ENCODE results near the gene BTG1.

The BTG1 gene

DNA sequence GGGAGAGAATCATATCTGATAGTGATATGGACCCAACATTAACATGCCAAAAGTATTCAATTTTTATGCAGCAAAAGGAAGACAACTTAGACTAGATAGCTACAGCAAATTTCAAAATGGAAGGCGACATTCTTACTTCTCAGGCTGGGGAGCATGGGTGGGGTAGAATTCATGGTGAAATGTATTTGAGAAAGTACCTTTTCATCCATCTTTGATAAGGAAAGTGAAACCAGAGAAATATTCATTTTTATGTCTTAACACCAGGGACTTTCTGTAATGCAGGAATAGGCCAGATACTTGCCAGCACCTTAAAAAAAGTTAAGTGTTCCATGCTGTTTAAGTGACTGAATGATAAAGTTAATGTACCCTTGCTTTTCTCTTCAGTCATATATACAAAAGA lies 13.4 kb downstream of the BTG1 start:
- DNase-seq, result no peak

DNA sequence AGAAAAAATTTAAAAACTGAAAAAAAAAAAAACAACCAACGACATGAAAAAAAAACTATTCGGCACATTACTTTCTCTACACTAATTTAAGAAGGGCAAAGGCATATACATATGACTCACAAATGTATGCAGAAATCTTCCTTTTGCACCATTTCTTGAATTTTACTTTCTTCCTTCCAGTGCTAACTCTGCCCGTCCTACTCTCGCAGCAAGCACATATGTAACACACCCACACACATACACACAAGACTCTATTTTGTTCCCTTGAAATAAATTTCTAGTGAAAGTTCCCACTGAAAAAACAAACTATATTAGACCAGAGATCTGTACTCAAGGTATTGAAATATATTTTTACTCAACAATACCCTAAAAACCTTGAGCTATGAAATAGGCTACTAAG lies 14.6 kb downstream of the BTG1 start:
- DNase-seq, result no peak

DNA sequence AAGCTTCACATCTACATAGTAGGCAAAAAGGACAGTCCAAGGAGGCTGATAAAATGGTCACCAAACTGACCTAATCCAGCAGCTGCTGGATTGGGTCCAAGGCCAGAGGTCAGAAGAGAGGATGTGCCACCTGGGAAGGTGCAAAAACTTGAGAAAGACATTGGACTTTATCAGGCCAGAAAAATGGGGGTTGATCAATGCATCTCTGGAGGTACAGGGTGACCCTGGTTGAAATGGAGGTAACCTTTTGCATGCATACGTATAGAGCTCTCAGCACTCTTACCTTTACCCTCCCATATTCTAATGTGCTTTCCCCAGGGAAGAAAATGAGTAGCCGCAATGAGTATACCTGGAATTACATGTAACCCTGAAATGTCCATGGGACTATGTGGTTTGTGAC lies 16.0 kb downstream of the BTG1 start:
- DNase-seq, result no peak

DNA sequence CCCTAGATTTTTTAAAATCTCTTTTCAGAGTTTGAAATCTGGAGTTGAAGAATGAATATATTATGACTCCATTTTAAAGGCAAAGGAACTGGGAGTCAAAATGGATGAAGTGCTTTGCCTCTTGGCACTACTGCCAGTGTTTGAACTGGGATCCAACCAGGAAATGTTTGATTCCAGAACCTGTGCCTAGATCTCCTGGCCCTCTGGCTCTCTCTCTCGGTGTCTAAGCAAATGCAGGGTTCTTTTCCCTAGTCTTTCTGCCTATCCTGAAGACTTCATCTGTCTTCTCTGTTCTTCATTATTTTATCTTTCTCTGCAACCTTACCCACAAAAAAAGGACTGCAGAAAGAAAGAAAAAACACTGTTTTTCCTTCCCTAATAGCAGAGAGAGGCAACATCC lies 17.0 kb downstream of the BTG1 start:
- no peak for DNase-seq

DNA sequence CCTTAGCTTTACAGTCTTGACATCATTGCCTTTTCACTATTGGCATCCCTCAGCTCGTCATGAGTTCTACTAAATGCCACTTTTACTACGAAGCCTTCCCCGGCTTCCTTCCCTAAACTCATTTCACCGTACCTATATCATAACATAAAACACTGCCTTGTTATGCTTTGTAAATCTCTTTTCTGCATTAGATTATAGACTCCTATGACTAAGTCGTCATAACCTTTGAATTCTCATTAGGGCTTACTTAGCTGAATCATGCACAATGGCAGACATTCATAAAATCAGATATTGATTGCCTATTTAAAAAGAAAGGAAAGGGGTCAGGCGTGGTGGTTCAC lies 21.0 kb downstream of the BTG1 start:
- no peak for DNase-seq

DNA sequence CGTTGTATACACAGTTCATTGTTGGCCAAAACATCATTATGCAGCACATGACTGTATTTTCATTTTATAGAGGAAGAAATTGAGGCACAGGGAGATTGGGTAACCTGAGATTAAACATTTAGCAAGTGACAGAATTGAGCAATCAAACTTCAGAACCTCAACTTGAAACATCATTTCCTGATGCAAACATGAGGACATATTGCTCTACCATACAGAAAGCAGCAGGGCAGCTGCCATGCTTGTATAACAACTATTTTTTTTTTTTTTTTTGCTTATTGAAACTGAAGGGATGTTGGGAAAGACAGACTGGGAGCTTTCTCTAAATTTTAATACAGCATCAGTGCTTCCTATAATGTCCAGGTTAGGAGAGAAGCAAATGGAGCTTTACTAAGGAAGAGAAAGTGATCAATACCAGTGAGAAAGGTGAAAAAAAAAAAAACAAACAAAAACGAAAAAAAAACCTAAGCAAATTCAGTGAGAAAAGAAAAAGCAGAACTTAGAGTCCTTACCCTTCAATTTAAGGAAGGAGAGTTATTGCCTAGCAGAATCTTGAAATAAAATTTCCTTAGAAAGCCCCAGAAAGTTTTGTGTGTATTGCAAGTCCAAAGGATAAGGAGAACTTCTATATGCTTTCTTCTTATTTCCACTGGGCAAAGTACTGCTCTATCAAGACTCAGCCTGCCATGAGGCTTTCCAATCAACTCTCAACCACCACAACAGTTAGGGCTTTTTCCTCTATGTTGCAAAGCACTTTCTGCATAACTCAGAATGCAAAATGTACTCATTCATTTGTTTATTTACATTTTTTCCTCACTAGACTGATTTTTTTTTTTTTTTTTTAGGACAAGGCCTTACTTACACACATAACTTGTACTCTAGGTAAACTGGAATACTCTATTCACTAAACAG lies 21.6 kb downstream of the BTG1 start:
- DNase-seq, result no peak

DNA sequence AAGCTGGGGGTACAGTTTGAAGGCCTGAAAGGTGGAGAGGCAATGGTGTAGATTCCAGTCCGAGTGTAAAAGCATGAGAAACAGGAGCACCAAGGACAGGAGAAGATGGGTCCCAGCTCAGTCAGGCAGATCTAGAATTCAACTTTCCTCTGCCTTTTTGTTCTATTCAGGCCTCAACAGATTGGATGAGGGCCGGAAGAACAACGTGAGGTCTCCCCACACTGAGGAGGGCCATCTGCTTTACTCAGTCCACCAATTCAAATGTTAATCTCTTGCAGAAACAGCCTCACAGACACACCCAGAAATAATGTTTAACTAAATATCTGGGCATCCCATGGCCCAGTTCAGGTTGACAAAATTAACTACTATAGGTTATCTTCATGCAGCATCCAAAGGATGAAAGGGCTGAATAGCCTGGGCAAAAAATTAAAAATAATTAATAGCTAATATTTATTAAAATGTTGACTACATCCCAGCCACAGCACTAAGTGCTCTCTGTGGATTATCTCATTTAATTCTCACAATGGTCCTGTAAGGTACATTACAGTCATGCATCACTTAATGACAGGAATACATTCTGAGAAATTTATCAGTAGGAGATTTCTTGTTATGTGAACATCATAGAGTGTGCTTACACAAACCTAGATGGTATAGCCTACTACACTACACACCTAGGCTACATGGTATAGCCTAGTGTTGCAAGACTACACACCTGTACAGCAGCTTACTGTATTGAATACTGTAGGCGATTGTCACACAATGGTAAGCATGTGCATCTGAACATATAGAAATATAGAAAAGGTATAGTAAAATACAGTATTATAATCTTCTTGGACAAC lies 22.5 kb downstream of the BTG1 start:
- no peak for DNase-seq

DNA sequence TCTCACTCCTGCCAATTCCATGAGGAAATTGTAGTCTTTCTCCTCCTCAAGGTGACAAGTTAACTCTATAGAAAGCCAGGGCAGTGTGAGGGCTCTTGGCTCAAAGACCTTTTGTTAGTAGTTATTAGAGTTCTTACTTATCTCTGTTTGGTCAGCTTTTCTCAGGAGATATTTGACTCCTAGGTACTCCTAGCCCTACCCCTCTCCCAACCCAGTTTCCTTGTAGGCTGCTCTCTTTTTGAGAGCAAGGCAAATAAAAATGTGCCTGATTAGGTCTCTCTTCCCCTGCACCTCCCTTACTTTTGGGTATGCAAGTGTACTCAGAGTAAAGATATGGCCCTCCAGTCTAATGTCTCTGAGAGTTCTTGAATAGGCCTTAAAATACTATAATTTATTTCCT lies 23.8 kb downstream of the BTG1 start:
- DNase-seq, result no peak

DNA sequence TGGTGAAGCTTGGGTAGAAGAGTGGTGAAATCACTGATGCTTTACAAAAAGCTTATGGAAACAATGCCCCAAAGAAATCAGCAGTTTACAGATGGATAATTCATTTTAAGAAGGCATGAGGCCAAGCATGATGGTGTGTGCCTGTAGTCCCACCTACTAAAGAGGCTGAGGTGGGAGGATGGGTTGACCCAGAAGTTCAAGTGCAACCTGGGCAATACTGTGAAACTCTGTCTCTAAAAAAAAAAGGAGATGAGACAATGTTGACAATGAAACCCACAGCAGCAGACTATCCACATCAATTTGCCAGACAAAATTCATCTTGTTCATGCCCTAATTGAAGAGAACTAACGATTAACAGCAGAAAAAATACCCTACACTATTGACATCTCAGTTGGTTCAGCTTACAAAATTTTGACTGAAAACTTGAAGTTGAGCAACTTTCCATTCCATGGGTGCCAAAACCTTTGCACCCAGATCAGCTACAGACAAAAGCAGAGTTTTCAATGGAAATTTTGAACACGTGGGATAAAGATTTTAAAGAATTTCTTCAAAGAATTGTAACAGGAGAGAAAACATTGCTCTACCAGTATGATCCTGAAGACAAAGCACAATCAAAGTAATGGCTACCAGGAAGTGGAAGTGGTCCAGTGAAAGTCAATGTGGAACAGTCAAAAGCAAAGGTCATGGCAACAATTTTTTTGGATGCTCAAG lies 26.7 kb downstream of the BTG1 start:
- DNase-seq, result no peak

DNA sequence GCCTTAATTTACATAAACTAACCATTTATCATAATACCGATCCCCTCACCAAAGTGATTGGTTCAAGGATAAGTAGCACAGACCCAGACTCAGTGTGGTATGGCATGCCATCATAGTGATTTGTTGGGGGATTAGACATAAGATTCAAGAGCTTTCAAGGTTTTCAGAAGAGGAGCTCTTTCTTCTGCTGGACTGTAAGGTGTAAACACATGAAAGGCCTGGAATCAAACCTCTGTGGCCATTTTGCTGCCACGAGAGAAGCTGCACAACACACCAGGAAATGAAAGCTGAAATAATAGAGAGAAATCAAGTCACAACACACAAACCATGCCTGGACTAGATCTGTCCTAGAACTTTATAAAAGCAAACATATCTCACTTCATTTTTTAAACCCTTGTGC lies 30.8 kb downstream of the BTG1 start:
- no peak for DNase-seq

DNA sequence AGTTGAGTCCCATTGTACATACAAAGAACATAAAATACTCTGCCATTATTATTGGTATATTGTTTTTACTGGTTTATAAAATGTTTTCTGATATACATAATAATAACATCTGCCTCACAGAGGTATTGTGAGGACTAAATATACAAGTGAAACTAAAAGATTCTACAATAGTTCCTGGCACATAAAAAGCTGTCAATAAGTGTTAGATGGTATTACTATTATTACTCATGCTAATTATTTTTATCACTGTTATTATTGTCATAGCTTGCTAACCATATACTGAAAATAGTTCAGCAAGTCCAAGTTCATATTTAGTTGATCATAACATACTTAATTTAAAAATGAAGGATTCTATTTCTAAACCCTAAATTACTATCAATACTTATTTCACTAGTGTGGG lies 34.4 kb downstream of the BTG1 start:
- DNase-seq, result no peak

DNA sequence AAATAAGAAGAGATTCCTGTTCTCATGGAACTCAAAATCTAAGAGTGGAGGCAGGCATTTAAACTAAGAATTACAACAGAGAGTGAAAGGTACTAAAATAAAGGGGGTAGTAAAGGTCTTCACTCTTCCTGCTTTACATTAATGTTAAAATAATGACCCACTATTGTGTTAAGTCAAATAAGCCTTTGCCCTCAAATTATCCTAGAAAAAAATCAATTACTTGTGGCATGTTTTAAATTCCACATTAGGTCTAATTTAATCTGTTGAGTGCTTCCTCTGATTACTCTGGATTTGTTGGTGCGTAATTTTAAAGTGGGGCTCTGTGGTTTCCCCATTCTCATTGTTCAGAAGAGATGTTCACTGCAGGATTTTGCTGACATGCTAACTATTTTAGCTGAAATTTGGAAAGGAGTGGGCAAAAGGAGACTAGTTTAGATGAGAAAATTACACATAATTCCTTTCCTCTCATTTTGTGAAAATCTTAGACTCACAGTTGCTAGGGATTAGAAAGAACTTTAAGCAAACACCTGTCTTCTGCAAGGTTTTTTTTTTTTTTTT lies 35.5 kb downstream of the BTG1 start:
- DNase-seq, result no peak

DNA sequence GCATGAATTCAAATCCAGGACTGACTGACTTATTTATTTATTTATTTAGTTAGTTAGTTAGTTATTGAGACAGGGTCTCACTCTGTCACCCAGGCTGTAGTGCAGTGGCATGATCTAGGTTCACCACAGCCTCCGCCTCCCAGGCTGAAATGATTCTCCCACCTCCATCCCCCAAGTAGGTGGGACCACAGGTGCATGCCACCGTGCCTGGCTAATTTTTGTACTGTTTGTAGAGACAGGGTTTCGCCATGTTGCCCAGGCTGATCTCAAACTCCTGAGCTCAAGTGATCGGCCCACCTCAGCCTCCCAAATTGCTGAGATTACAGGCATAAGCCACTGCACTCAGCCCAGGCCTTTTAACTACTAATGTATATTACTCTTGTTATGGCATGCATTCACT lies 36.0 kb downstream of the BTG1 start:
- no peak for DNase-seq

DNA sequence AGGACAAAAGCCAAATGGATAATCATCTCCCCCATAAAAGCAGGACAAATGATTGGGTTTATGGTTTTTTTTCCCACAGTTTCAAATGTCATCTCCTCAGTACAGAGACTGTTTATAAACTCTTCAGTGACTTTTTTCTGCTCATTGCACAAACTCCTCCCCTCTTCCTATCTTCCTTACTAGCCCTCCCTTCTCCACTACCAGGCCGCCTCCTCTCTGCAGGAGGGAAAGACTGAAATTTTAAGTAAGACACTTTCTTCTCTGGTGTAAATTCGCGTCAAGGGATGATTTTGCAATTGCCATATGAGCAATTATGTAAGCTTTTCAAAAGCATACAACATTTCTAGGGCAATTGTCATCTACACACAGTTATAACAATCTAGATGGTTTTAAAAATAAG lies 37.0 kb downstream of the BTG1 start:
- DNase-seq, result no peak

DNA sequence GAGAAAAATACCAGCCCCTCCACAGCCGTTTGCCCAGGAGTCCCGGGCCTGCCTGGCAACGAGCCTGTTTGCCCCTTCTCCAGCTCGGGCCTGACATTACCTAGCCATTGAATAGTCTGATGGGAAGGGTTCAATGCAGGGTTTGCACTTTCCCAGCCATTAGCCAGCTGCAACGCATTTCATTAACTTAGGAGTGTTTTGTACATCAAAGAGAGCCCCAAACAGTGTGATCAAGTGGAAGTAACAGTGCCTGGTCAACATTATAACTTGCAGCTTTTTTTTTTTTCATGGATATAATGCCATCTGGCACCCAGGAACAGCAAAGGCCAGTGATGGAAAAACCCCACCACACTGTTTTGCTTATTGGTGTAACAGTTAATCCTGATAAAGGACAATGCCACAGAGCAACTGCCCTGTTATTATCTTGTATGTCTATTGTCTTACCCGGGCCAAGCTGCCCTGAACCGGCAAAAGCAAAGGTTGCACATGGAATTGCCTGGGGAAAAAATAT lies 38.0 kb downstream of the BTG1 start:
- DNase-seq, result no peak

DNA sequence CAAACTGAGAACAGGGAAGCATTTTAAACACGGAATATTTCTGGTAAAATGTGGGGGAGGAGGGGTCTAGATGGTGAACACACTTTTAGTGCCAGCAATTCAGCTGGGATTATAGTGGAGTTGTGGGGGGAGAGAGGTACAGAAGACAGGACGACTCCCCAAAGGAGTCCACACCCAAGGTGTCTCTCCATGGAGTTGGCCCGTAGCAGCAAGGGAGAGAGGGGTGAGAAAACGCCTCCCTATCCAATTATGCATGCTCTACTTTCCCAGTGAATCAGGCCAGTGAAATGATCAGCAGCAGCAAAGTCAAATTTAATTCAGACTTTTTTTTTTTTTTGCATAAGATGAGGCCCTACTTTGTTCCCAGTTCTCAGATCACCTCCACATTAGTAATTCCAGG lies 38.6 kb downstream of the BTG1 start:
- no peak for DNase-seq

DNA sequence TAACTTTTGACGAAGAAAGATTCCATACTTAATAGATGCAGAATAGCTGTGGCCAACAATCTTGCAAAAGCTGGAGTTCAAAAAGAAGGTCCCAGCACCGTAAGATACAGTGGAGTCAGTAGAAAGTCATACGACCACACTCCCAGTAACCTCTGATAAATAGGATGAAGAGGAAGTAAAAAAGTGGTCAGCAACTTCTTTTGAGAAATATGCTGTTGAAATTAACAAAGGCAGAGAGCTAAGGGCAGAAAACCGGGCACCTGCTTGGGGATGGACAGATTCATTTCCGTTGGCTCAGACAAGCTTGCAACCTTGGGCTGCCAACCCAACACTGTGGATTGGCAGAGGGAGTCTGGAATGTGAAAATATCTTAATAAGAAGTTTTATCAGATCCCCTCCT lies 40.0 kb downstream of the BTG1 start:
- DNase-seq, result no peak

DNA sequence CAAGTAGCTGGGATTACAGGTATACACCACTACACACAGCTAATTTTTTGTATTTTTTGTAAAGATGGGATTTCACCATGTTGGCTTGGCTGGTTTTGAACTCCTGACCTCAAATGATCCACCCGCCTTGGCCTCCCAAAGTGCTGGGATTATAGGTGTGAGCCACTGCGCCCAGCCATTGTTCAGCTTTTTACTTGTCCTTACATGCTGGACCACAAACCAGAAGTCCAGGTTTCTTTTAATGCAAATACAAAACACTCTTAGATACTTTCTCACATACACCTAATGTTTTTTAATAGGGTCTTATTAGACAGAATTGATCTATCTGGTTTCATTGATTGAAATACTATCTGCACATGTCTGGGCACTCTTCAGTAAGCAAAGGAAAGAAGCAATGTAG lies 40.5 kb downstream of the BTG1 start:
- no peak for DNase-seq

DNA sequence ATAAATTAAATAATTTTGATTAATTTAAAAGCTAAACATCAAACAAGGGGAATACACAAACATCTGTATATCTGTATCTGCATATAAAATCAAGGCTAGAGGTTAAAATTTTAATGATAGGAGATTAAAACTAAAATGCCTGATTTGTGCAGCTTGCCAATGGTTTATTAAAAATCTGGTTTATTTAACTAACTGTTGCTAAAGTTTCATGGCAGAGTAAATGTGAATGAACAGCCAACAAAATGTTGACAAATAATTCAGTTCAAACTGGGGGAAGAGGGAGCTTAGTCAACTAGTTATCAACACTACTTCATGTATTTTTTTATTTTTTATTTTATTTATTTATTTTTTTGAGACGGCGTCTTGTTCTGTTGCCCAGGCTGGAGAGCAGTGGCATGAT lies 43.0 kb downstream of the BTG1 start:
- no peak for DNase-seq

DNA sequence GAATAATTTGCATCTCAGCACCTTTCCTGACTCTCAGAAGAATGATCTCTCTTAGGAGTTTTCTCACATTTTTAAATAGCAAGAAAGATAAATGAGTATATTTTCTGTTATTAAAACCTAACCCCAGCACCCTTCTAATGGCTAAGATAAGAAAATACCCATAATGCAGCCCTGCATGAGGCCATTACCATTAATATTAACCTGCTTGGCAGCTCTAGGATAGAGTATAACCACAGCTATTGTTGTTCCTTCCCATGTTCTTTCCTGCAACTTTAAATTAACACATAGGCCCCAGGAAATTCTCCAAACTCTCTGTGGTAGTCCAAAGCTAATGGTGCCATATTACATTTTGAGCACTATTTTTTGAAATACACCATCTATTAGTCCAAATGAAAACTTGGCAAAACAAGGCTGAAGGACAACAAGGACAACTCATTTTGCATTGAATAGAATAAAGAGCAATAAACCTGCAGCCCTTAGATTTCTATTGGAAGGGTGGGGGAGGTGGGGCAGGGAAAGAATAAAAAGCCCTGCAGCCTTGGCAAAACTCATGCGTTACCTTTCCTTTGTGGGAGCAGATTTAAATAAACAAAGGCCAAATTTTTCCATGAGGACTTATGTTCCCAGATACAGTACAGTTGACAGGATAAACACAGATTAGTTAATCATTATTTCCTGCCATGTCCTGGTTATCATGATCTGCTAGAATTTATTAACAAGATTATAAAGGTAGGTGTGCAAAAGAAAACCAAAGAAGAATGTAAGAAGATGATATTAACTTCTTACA lies 46.9 kb downstream of the BTG1 start:
- no peak for DNase-seq

DNA sequence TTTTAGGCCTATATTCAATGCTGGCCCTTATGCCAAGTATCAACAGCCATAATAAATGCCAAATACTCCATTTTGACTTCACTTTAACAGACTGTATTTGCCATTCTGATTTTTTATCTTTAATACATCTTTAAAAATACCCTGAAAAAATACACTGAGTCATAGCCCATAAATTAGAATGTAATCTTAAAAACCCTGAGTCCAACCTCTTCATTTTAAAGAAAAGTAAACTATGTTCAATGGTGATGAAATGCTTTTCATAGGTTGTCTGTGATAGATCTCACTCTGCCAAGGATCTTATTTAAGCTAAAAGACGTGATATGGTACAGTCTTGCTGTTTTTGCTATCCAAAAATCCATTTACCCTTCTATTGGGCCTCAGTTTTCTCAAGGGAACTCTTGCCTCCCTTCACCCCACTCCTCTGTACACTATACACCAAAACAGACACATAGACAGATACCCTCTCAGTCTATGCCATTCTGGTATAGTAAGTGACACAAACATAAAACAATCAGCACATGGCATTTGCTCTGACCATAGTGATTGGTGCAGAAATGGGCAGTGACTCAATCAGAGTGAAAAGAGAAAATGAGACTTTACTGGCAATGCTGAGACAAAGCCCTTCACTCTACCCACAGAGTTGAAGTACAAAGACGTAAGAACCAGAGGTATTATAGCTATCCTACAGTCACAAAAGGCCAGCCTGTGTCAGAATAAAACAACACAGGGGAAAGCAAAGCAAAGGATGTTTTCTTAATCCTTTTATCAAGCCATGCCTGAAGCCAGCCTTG lies 49.1 kb downstream of the BTG1 start:
- no peak for DNase-seq

DNA sequence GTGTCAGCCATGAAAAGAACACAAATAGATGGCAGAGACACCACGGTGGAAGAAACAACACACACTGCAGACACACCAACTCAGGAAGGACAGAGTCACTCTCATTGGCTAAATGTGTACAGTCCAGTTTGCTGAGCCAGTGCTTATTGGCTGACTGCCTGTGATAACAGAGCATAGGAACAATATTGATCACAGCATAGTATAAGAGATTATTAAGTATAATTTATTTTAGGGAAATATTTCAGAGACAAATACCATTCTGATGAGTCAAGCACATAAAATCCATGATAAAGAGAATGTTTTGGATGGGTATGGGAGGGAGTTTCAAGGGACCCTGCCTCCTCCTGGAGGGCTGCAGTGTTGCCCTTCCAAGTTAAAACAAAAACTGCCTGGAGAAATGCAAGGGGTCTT lies 50.9 kb downstream of the BTG1 start:
- DNase-seq, result no peak
